ENCODE results near the gene MAPKAPK2.

MAPKAPK2 gene

DNA sequence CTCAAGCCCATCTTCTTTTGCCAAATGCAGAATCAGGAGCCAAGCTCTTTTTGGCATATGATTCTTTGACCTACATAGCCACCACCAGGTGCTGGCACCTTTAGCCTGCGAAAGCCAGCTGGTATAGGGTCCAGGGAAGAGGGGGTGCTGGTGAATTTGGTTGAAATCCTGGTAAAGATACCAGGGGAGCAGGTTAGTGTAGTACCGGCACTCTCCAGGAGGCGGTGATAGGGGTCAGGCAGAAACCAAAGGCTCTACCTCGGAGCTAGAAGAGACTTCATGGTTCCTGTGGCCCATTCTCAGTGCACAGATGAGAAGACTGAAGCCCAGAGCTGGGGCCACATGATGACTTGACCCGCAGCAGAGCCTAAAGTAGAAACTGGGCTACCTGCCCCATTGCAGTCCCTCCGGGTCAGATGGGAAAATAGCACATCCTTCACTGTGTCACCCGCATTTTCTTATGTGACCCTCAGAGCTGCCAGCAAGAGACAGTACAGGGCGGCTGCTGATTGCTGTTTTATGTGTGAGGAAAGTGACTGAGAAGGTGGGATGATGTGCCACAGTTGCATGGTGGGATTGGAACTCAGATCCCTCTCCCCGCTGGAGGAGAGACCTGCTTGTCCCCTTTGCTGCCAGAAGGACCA is 49.9 kb downstream of the MAPKAPK2 start:
- peaks cover 5% of the 10 kb centered on the region for H3K4me1 ChIP-seq (ENCODE audit: control insufficient read depth, insufficient read depth, low read length)
- no peaks in the 10 kb centered on the region for H3K27me3 ChIP-seq (ENCODE audit: control insufficient read depth in 1 of 2, insufficient read depth in 2 of 2, low read length in 2 of 2)
- no peak overlapping the region for H3K4me3 ChIP-seq (ENCODE audit: low read length in 2 of 2)
- H3K36me3 ChIP-seq (ENCODE audit: control insufficient read depth in 2 of 2, insufficient read depth in 2 of 2, low read length in 2 of 2), result peaks cover 39 to 45% of the 10 kb centered on the region in 2 donors
- H3K9ac ChIP-seq (ENCODE audit: low read length in 2 of 2), result no peak overlapping the region
- no peaks in the 10 kb centered on the region for H3K9me3 ChIP-seq (ENCODE audit: control insufficient read depth in 2 of 2, low read length in 2 of 2)
- H3K27ac ChIP-seq (ENCODE audit: low read length), result no peak overlapping the region

DNA sequence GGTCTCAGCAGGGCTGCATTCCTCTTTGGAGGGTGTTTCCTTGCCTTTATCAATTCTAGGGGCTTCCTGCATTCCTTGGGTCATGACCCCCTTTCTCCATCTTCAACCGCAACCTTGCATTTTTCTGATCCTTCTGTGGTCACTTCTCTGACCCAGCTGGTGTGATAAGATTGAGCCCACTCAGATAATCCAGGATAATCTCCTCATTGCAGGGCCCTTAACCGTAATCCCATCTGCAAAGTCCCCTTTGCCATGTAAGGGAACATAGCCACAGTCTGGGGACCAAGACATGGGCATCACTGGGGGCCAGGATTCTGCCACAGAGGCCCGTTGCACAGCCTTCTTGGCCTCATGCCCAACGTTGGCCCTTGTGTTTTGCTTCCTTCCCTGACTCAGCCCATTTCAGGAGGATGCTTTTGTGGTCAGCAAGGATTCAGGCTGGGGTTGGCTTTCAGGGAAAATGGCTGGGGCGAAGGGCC is 50.9 kb downstream of the MAPKAPK2 start:
- peaks cover 5% of the 10 kb centered on the region for H3K4me1 ChIP-seq (ENCODE audit: control insufficient read depth, insufficient read depth, low read length)
- peaks cover 33 to 35% of the 10 kb centered on the region in 2 donors for H3K36me3 ChIP-seq (ENCODE audit: control insufficient read depth in 2 of 2, insufficient read depth in 2 of 2, low read length in 2 of 2)
- H3K27ac ChIP-seq (ENCODE audit: low read length), result no peak overlapping the region

DNA sequence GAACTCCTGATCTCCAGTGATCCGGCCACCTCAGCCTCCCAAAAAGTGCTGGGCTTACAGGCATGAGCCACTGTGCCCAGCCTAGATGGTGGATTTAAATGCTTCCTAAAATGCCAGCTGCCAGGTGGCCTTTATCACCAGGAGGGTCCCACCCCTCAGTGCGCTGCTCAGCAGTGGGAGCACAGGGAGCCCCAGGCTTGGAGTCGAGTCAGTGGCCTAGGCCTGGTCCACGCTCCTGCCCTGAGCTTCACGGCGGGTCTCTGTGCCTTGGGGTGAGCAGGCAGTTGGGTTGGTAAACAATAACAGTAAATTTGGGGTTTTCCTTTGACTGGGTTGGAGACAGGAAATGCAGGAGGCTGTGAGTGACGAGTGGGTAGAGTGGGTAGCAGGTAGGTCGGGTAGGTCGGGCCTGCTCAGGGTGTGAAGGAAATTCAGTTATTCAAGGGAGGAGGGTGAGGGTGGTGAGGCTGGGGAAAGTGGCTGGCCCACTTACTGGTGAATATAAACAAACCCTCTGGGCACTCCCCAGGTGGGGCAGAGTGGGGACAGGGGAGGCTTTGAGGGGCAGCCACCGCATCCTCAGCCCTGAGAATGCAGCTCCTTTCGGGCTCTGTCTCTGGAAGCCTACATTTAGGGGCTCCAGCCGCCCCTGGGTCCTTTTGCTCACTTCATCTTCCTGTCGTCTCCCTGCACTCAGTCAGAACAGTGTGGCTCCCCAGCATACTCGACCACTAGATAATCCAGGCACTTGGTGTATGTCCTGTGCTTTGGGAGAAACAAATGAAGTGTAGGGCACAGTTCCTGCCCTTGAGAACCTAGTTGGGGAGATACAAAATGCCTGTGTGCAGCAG is 52.4 kb downstream of the MAPKAPK2 start:
- H3K27ac ChIP-seq (ENCODE audit: low read length), result no peak overlapping the region
- H3K9ac ChIP-seq (ENCODE audit: low read length in 2 of 2), result no peak overlapping the region
- peaks cover 5% of the 10 kb centered on the region for H3K4me1 ChIP-seq (ENCODE audit: control insufficient read depth, insufficient read depth, low read length)
- H3K9me3 ChIP-seq (ENCODE audit: control insufficient read depth in 2 of 2, low read length in 2 of 2), result no peaks in the 10 kb centered on the region
- no peak overlapping the region for H3K4me3 ChIP-seq (ENCODE audit: low read length in 2 of 2)
- H3K27me3 ChIP-seq (ENCODE audit: control insufficient read depth in 1 of 2, insufficient read depth in 2 of 2, low read length in 2 of 2), result no peaks in the 10 kb centered on the region
- H3K36me3 ChIP-seq (ENCODE audit: control insufficient read depth in 2 of 2, insufficient read depth in 2 of 2, low read length in 2 of 2), result peaks cover 20 to 22% of the 10 kb centered on the region in 2 donors

More for the DNA sequence above, 50.9 kb downstream of the MAPKAPK2 start:
- H3K27me3 ChIP-seq (ENCODE audit: control insufficient read depth in 1 of 2, insufficient read depth in 2 of 2, low read length in 2 of 2), result no peaks in the 10 kb centered on the region
- no peak overlapping the region for H3K4me3 ChIP-seq (ENCODE audit: low read length in 2 of 2)
- no peaks in the 10 kb centered on the region for H3K9me3 ChIP-seq (ENCODE audit: control insufficient read depth in 2 of 2, low read length in 2 of 2)
- H3K9ac ChIP-seq (ENCODE audit: low read length in 2 of 2), result no peak overlapping the region

DNA sequence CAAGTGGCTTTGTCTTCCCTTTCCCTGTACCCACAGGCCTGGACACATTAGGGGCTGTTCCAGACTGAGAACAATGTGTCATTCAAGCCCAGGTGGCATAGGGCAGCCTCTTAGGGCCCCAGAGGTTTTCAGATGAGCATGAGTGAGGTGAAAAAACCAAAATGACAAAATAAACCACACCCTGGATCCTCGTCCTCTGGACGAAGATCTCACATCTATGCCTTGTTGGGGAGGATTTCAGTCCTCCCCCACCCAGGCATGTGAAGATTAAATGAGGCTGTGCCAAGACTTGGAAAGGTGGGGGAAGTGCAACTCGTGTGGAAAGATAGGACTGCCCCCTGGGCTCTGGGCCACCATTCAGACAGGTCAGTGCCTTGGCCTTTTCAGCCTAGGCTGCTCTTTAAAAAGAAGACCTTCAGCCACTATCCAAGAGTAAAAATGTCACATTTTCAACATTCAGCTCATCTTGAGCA is 53.1 kb downstream of the MAPKAPK2 start:
- peaks cover 13 to 15% of the 10 kb centered on the region in 2 donors for H3K36me3 ChIP-seq (ENCODE audit: control insufficient read depth in 2 of 2, insufficient read depth in 2 of 2, low read length in 2 of 2)
- no peak overlapping the region for H3K9ac ChIP-seq (ENCODE audit: low read length in 2 of 2)
- no peak overlapping the region for H3K4me3 ChIP-seq (ENCODE audit: low read length in 2 of 2)
- H3K27me3 ChIP-seq (ENCODE audit: control insufficient read depth in 1 of 2, insufficient read depth in 2 of 2, low read length in 2 of 2), result no peaks in the 10 kb centered on the region
- peaks cover 5% of the 10 kb centered on the region for H3K4me1 ChIP-seq (ENCODE audit: control insufficient read depth, insufficient read depth, low read length)
- no peak overlapping the region for H3K27ac ChIP-seq (ENCODE audit: low read length)
- no peaks in the 10 kb centered on the region for H3K9me3 ChIP-seq (ENCODE audit: control insufficient read depth in 2 of 2, low read length in 2 of 2)

DNA sequence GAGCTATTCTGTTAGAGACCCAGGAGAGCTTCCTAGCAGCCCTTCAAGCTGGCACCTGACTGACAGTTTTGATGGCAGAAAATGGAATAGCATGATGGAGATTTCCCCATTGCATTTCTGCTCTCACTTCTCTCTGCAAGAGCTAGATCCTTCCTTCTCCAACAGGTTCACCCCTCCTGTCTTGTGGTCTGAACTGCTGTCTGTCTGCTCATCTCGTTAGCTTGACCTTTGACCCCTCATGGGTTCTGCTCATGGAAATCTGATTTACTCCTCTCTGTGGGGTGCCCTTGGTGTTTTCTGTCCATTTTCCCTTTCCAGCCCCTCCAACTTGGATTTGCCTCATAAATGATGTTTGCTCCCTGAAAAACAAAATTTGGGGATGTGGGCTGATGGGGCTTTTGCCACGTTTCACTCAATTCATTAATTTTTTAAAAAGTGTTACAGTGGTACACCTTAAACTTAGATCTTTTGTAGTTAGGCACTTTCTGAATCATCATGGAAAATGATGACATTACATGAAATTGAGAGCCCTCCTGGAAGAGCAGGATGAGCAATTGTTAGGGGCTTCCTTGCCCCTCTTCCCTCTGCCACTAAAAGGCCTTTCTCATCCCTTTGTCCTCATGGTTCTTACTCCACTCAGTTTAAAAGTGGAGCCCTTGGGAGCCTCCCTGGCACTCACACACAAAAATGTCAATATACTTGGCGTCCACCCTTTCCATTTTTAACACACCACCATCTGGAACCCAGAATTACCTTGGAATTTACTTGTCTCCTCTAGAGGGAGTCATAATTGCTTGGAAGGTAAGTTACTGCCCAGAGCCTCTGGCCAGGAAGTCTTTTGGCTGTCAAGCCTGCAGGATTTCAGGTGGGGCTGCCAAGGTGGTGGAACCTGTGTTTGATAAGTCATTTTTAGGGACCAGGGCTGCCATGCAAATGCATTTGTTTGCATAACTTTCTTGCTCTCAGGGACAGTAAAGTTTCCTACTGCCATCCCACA is 54.0 kb downstream of the MAPKAPK2 start:
- Histone ChIP-seq H3K4me1 (ENCODE audit: control insufficient read depth, insufficient read depth, low read length) (peaks cover 5% of the 10 kb centered on the region), H3K4me3 (ENCODE audit: low read length in 2 of 2) (no peak overlapping the region), H3K27me3 (ENCODE audit: control insufficient read depth in 1 of 2, insufficient read depth in 2 of 2, low read length in 2 of 2) (peaks cover 0 to 2% of the 10 kb centered on the region in 2 donors), H3K36me3 (ENCODE audit: control insufficient read depth in 2 of 2, insufficient read depth in 2 of 2, low read length in 2 of 2) (peaks cover 6 to 11% of the 10 kb centered on the region in 2 donors), H3K27ac (ENCODE audit: low read length) (no peak overlapping the region), H3K9ac (ENCODE audit: low read length in 2 of 2) (no peak overlapping the region), H3K9me3 (ENCODE audit: control insufficient read depth in 2 of 2, low read length in 2 of 2) (no peaks in the 10 kb centered on the region)

DNA sequence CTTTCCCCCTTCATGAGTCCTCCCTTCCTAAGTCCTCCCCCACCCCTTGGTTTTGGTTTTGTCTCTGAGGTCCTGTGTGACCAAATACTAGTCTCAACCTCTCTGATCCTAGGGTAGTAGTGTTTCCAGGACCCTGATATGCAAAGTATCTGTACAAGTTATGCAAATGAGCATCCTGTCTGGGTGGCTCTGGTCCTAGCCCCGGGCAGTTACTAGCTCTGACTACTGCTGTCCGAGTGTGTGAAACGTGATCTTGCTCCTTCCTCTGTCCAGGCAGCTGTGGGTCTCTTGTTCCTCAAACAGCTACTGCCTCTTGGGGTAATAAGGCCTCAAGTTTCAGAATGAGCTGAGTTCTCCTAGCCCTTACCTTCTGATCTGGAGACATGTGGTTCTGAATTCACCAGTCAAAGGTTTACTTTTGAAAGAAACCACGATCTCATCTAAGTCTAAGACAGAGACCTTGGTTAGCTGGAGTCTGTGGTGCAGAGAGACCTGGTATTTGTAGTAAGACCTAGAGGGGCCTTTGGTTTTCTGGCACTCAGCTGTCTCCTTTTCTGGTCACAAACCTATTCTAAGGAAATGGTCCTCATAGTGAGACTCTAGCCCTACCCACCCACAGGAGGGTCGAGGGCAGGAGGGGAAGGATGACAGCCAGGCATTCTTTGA is 54.8 kb downstream of the MAPKAPK2 start:
- H3K27me3 ChIP-seq (ENCODE audit: control insufficient read depth in 1 of 2, insufficient read depth in 2 of 2, low read length in 2 of 2), result peaks cover 0 to 2% of the 10 kb centered on the region in 2 donors
- H3K27ac ChIP-seq (ENCODE audit: low read length), result no peak overlapping the region
- peaks cover 6 to 8% of the 10 kb centered on the region in 2 donors for H3K36me3 ChIP-seq (ENCODE audit: control insufficient read depth in 2 of 2, insufficient read depth in 2 of 2, low read length in 2 of 2)
- no peak overlapping the region for H3K4me3 ChIP-seq (ENCODE audit: low read length in 2 of 2)
- peak overlapping the region in 1 of 2 donors; percentile 5 for H3K9ac ChIP-seq (ENCODE audit: low read length in 2 of 2)
- H3K9me3 ChIP-seq (ENCODE audit: control insufficient read depth in 2 of 2, low read length in 2 of 2), result no peaks in the 10 kb centered on the region
- peaks cover 5% of the 10 kb centered on the region for H3K4me1 ChIP-seq (ENCODE audit: control insufficient read depth, insufficient read depth, low read length)

DNA sequence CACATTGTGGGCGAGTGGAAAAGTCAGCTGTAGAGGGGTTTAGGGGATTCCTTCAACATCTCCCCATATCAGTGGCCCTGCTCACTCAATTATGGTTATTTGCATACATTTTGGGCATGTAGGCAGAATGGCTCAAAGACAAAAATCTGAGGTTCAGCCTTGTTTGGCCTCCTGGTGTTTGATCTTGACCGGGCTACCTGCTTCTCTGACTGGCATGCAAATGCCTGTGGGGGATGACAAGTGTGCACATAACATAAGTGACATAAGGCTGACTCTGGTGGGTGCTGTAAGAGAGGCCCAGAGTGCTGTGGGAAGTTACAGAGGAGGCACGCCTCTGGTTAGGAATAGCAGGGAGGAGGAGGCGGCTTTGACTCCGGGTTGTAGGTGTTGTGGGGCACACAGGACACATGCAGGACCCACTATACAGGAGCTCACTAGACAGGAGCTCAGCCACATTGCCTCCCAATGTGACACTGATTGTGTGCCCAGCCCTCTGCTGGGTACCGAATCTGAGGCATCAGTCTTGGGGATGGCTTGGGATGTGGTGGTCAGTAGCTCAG is 56.5 kb downstream of the MAPKAPK2 start:
- Histone ChIP-seq H3K9me3 (ENCODE audit: control insufficient read depth in 2 of 2, low read length in 2 of 2) (no peaks in the 10 kb centered on the region), H3K9ac (ENCODE audit: low read length in 2 of 2) (no peak overlapping the region), H3K27me3 (ENCODE audit: control insufficient read depth in 1 of 2, insufficient read depth in 2 of 2, low read length in 2 of 2) (peaks cover 0 to 2% of the 10 kb centered on the region in 2 donors), H3K27ac (ENCODE audit: low read length) (no peak overlapping the region), H3K36me3 (ENCODE audit: control insufficient read depth in 2 of 2, insufficient read depth in 2 of 2, low read length in 2 of 2) (no peaks in the 10 kb centered on the region), H3K4me3 (ENCODE audit: low read length in 2 of 2) (no peak overlapping the region), H3K4me1 (ENCODE audit: control insufficient read depth, insufficient read depth, low read length) (peaks cover 5% of the 10 kb centered on the region)

DNA sequence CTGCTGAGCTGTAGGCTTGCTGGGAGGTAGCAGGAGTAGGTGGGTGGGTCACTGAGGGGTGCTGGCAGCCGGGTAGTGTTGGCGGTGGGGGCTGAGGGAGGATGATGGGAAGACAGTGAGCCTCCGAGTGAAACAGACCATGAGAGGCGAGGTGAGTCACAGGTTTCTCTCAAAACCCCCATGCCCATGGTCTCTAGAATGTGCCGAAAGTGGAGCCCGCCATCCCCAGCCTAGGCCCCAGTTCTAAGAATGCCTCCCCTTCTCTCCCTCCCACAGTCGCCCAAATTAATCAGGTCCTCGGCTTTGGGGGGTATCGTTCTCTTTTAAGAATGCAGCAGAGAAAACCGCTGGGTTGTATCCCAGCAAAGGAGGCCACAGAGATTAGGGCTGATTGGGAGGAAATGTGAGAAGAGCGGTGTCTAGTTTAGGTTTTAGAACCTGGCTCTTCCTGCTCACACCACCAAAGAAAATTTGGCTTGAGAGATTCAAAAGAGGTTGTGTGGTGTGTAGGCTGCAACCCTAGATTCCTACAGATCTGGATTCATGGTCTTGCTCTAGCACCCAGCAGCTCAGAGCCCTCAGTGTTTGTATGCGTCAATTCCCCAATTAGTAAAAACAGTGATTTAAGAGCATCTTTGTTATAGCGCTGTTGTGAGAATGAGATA is 58.1 kb downstream of the MAPKAPK2 start:
- no peak overlapping the region for H3K9ac ChIP-seq (ENCODE audit: low read length in 2 of 2)
- no peak overlapping the region for H3K27ac ChIP-seq (ENCODE audit: low read length)
- H3K4me3 ChIP-seq (ENCODE audit: low read length in 2 of 2), result no peak overlapping the region
- H3K27me3 ChIP-seq (ENCODE audit: control insufficient read depth in 1 of 2, insufficient read depth in 2 of 2, low read length in 2 of 2), result peaks cover 0 to 2% of the 10 kb centered on the region in 2 donors
- no peaks in the 10 kb centered on the region for H3K9me3 ChIP-seq (ENCODE audit: control insufficient read depth in 2 of 2, low read length in 2 of 2)
- H3K36me3 ChIP-seq (ENCODE audit: control insufficient read depth in 2 of 2, insufficient read depth in 2 of 2, low read length in 2 of 2), result no peaks in the 10 kb centered on the region
- H3K4me1 ChIP-seq (ENCODE audit: control insufficient read depth, insufficient read depth, low read length), result peaks cover under 1% of the 10 kb centered on the region

DNA sequence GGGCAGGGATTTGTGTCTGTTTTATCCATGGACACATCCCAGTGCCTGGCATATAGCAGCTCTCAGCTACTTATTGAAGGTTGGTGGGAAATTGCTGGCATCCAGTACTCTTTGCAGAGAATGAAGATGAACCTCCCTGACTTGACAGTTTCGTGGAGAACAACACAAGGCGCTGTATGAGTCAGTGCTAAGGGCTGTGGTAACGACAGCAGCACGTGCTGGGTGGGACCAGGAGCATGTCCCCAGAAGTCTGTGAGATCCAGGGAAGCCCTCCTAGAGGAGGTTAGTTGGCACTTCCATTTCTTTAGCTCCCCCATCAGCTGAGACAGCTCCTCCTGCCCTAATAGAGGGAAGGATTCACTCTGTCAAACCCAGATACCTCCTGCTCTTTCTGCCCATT is 60.0 kb downstream of the MAPKAPK2 start:
- no peak overlapping the region for H3K27ac ChIP-seq (ENCODE audit: low read length)
- H3K4me3 ChIP-seq (ENCODE audit: low read length in 2 of 2), result no peak overlapping the region
- peaks cover 0 to 2% of the 10 kb centered on the region in 2 donors for H3K27me3 ChIP-seq (ENCODE audit: control insufficient read depth in 1 of 2, insufficient read depth in 2 of 2, low read length in 2 of 2)
- H3K9me3 ChIP-seq (ENCODE audit: control insufficient read depth in 2 of 2, low read length in 2 of 2), result no peaks in the 10 kb centered on the region
- H3K4me1 ChIP-seq (ENCODE audit: control insufficient read depth, insufficient read depth, low read length), result no peaks in the 10 kb centered on the region
- H3K36me3 ChIP-seq (ENCODE audit: control insufficient read depth in 2 of 2, insufficient read depth in 2 of 2, low read length in 2 of 2), result no peaks in the 10 kb centered on the region
- H3K9ac ChIP-seq (ENCODE audit: low read length in 2 of 2), result no peak overlapping the region

Measured in stomach smooth muscle (tissue), 2 donors.